AG09309 (cell line): ENCODE results near the gene TSPOAP1.
A peak's percentile ranks its signal among the peaks of the same experiment; 100 is the strongest.

Experiments
- DNase-seq: peaks from one replicate; pipeline ENCODE4 v3.0.0-alpha.2; 2010; ENCODE audit warnings: low read depth
- H3K4me3 ChIP-seq: 2 replicates; pipeline ENCODE4 v1.5.1; 2011; ENCODE audit warnings: mild to moderate bottlenecking, low read depth, low read length, moderate library complexity; ENCODE audit not compliant: control insufficient read depth
- TF ChIP-seq, protein P1 (sequence below): IDR thresholded peaks from 2 replicates; pipeline ENCODE4 v1.5.1; 2011; ENCODE audit warnings: mild to moderate bottlenecking, low read depth, low read length, inconsistent platforms; ENCODE audit not compliant: insufficient read depth, control insufficient read depth; ENCODE audit errors: missing control alignments

TSPOAP1 gene

DNA sequence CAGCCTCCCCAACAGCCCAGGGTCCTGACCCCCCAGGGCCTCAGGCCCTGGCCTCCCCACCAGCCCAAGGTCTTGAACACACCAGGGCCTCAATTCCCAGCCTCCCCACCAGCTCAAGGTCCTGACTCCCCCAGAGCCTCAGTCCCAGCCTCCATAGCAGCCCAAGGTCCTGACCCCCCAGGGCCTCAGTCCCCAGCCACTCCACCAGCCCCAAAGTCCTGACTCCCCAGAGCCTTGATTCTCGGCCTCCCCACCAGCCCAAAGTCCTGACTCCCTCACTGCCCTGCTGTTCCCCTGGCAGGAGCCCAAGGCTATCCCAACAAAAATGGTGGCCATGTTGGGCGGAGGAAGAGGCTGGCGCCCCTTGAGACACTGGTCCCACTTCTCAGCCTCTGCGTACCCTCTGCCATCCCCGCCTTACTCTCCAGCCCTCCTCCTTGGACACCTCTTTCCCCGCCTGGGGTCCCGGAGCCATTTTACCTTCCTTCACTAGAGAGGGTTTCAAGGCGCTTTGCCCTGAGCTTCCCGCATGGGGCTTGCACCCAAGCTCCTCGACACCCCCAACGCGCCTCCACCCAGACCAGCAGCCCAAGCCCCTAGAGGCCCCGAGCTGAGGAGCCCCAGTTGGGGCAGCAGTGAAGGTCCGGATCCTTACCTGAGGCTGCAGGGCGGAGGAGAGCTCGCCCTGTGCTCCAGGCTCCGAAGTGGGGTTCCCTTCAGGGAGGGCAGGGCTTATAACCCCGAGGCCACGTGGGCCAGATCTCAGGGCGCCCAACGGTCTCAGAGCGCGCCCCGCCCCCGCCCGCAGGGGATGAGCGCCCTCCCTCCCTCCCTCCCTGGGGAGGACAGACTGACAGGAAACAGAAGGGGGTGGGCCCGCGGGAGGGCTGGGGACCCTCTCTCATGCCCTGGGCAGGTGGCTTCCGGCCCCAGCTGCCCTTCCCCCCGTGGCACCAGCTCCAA lies 3.5 kb upstream of the TSPOAP1 start:
- no peak for DNase-seq
- TF ChIP-seq, protein P1, sequence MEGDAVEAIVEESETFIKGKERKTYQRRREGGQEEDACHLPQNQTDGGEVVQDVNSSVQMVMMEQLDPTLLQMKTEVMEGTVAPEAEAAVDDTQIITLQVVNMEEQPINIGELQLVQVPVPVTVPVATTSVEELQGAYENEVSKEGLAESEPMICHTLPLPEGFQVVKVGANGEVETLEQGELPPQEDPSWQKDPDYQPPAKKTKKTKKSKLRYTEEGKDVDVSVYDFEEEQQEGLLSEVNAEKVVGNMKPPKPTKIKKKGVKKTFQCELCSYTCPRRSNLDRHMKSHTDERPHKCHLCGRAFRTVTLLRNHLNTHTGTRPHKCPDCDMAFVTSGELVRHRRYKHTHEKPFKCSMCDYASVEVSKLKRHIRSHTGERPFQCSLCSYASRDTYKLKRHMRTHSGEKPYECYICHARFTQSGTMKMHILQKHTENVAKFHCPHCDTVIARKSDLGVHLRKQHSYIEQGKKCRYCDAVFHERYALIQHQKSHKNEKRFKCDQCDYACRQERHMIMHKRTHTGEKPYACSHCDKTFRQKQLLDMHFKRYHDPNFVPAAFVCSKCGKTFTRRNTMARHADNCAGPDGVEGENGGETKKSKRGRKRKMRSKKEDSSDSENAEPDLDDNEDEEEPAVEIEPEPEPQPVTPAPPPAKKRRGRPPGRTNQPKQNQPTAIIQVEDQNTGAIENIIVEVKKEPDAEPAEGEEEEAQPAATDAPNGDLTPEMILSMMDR = no peak
- H3K4me3 ChIP-seq = no peak overlapping the region

DNA sequence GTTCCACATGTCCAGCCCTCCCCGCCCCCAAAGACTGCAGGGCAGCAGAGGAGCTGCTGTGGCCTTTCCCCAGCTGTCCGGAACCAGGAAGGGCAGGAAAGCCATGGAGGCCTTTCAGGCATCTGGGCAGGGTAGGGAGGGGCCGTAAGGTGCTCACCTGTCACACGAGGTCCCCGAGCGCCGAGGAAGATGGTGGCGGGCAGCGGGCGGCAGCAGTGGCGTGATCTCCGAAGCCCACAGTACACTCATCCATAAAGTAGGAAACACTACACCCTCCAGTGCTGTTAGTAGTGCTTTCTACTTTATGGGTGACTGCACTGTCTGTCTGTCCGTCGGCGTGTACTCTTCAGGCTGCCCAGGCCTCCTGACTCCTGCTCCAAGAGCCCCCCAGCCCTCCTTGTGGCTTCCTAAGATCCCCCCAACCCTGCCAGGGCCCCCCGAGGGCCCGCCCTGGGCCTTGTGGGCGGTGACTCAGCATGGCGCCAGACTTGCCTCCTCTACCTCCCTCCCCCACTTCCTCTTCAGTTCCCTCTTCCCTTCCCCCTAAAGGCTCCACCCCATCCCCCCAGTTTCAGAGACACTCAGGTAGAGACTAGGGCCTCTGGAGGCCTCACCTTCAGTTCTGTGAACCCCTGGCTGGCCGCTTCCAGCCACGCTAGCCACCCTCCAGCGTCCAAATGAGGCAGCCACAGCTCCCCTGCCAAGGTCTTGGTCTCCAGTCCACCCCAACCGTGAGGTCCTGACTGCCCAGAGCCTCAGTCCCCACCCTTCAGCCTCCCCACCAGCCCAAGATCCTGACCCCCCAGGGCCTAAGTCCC lies 2.6 kb upstream of the TSPOAP1 start:
- DNase-seq = no peak
- TF ChIP-seq, protein P1 = no peak
- H3K4me3 ChIP-seq = no peak overlapping the region

DNA sequence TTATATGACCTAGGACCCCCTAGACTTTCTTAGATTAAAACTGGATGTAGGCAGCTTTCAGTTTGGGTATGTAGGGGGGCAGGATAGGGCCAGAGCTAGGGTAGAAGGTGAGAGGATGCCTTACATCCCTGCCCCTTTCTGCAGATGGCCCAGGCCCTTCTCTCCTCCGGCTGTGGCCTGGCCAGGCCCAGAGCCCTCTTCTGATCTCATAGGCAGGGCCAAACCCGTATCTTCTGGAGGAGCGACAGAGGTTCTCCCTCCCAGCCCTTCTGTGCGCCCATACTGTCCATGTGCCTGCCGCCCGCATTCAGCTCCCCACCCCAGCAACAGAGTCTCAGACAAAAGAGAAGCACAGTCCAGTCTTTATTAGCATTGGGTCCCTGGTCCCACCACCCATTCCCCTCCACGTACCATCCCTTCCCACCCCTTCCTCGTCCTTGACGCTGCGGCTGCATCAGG lies 2.0 kb upstream of the TSPOAP1 start:
- no peak for DNase-seq

GRCh38 chr17:58329810-58330537 lies 1.4 kb upstream of the TSPOAP1 start:
- DNase-seq = no peak
- TF ChIP-seq, protein P1 = no peak
- H3K4me3 ChIP-seq = no peak overlapping the region

More for the DNA sequence above, 2.0 kb upstream of the TSPOAP1 start:
- H3K4me3 ChIP-seq = no peak overlapping the region
- TF ChIP-seq, protein P1 = no peak

DNA sequence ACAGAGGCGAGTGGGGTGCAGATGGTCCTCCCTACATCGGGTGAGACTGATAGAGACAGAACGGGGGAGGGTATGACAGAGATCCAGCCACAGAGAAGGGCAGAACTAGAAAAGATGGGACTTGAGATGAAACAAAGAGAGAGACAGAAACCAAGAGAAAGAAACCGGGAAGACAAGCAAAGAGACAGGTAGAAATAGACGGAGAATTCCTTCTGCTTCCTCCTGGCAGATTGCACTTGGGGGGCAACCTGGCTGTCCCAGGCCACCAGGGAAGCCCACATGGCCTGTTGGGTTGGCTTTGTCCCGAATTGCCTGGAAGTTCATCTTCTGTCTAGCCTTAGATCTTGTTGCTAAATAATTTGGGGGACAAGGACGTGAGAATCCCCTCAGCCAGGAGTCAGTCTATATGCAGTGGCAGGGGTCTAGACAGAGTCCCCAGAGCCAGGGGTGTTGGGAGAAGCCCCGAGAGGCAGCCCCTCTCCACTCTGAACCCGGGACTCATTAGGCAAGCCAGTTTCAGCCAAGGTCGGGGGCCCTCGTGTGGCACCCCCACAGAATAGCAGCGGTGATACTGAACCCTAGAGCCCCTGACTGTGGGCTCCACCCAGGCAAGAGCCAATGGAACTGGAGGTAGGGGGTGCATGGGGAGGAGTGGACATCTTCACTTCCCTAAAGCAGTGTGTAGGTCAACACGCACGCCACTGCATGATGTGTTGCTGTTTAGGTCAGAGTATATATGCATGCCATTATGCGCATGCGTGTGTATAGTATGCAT lies 627 bp upstream of the TSPOAP1 start:
- no peak for DNase-seq
- TF ChIP-seq, protein P1 = peak; percentile 25
- H3K4me3 ChIP-seq = no peak overlapping the region
